H1 (cell line): ENCODE results near the gene ZNF283. TPM values are rescaled to one million over a fixed set of nuclear protein-coding genes. Genes with fewer than 3 reads are reported as not detected.
"Not testable (repeated sequence)": the region's sequence is repeated elsewhere in the genome, so short reads cannot be mapped to it uniquely, and the experiment has no call there.

Source experiments
- CTCF ChIA-PET: fragments of 300-600 bp; sonication (Branson Sonifier 250); formaldehyde crosslinking; loops from one replicate; lab custom pipeline; 2021; ENCODE audit not compliant: partially characterized antibody; lab: Charles Lee
- POLR2A ChIA-PET: fragments of 300-600 bp; sonication (Branson Sonifier 250); formaldehyde crosslinking; loops from one replicate; lab custom pipeline; 2021; ENCODE audit warnings: inconsistent platforms; ENCODE audit not compliant: partially characterized antibody; lab: Charles Lee
- DNase-seq, 2 experiments: peaks; one replicate each; pipeline versions ENCODE4 v3.0.0 to v3.0.0-alpha.2; 2010 to 2022; ENCODE audit warnings: low spot score in 2 of 2, low read depth in 1 of 2, mixed read lengths in 1 of 2
- FAIRE-seq: peaks from 2 replicates; lab custom pipeline; 2011; peaks lifted over from hg19 to GRCh38; lab: Jason Lieb, UNC
- H2AFZ ChIP-seq: 2 replicates; pipeline ENCODE4 v1.8.1; 2012; ENCODE audit warnings: low read length, inconsistent platforms
- H2AK5ac ChIP-seq: 2 replicates; pipeline ENCODE4 v1.6.1; 2013; ENCODE audit warnings: low read depth, low read length
- H2BK120ac ChIP-seq: replicated peaks from 2 replicates; pipeline ENCODE3; 2013; ENCODE audit warnings: low read depth, low read length, inconsistent platforms
- H2BK12ac ChIP-seq: 2 replicates; pipeline ENCODE4 v1.6.1; 2013; ENCODE audit warnings: low read depth, low read length
- H2BK15ac ChIP-seq: 2 replicates; pipeline ENCODE4 v1.6.1; 2013; ENCODE audit warnings: low read length
- H2BK20ac ChIP-seq: 2 replicates; pipeline ENCODE4 v1.6.1; 2013; ENCODE audit warnings: low read length
- H2BK5ac ChIP-seq: 2 replicates; pipeline ENCODE4 v1.6.1; 2013; ENCODE audit warnings: low read depth, low read length
- H3K14ac ChIP-seq: 2 replicates; pipeline ENCODE4 v1.6.1; 2013; ENCODE audit warnings: inconsistent platforms; ENCODE audit not compliant: insufficient read length
- H3K18ac ChIP-seq: 2 replicates; pipeline ENCODE4 v1.6.1; 2013; ENCODE audit warnings: low read length; ENCODE audit errors: extremely low read depth
- H3K23ac ChIP-seq: 2 replicates; pipeline ENCODE4 v1.6.1; 2013; ENCODE audit warnings: inconsistent platforms; ENCODE audit not compliant: insufficient read length
- H3K23me2 ChIP-seq: 2 replicates; pipeline ENCODE4 v1.6.1; 2013; ENCODE audit warnings: low read depth, low read length
- H3K27ac ChIP-seq: 2 replicates; pipeline ENCODE4 v1.6.1; 2011; ENCODE audit warnings: low read depth, low read length, inconsistent platforms
- H3K27me3 ChIP-seq, 4 experiments: replicated peaks in 1 of 4; 1 replicate in 1 of 4; 2 replicates in 3 of 4; pipeline versions ENCODE4 v1.6.1 to v1.8.1; 2011 to 2013; ENCODE audit warnings: low read length in 3 of 4, mild to moderate bottlenecking in 3 of 4, inconsistent platforms in 2 of 4, mixed read lengths in 2 of 4, moderate library complexity in 1 of 4; ENCODE audit not compliant: control insufficient read depth in 3 of 4, insufficient read depth in 3 of 4; ENCODE audit errors: extremely low read depth in 1 of 4
- H3K36me3 ChIP-seq, 4 experiments: 2 replicates each; pipeline versions ENCODE4 v1.6.1 to v1.8.1; 2011 to 2013; ENCODE audit warnings: mild to moderate bottlenecking in 4 of 4, low read length in 3 of 4, moderate library complexity in 2 of 4, control low read depth in 1 of 4, inconsistent platforms in 1 of 4; ENCODE audit not compliant: insufficient read depth in 4 of 4, control insufficient read depth in 2 of 4
- H3K4ac ChIP-seq: replicated peaks from 2 replicates; pipeline ENCODE3; 2013; ENCODE audit warnings: low read length, low read depth, mixed read lengths, inconsistent platforms; ENCODE audit not compliant: insufficient read length
- H3K4me1 ChIP-seq, 4 experiments: replicated peaks in 1 of 4; 1 replicate in 1 of 4; 2 replicates in 3 of 4; pipeline versions ENCODE4 v1.6.1 to v1.8.1; 2011 to 2013; ENCODE audit warnings: low read length in 3 of 4, inconsistent platforms in 2 of 4, mixed read lengths in 1 of 4; ENCODE audit not compliant: insufficient read depth in 4 of 4, control insufficient read depth in 3 of 4
- H3K4me2 ChIP-seq, 2 experiments: 2 replicates each; pipeline versions ENCODE4 v1.6.1 to v1.8.1; 2011 to 2013; ENCODE audit warnings: low read depth in 2 of 2, low read length in 2 of 2, control low read depth in 1 of 2, inconsistent platforms in 1 of 2, mild to moderate bottlenecking in 1 of 2; ENCODE audit not compliant: insufficient read depth in 1 of 2
- H3K4me3 ChIP-seq, 4 experiments: fragments of 200-600, 300-600 bp in 1 of 4; sonication (generic), shearing (Covaris generic), sonication (Bioruptor Twin) in 1 of 4; 2 replicates each; pipeline versions ENCODE4 v1.5.1 to v1.8.1; 2011 to 2016; ENCODE audit warnings: low read length in 4 of 4, low read depth in 3 of 4, control low read depth in 2 of 4, inconsistent platforms in 2 of 4, mild to moderate bottlenecking in 2 of 4, mixed read lengths in 1 of 4, moderate library complexity in 1 of 4; ENCODE audit not compliant: insufficient read depth in 2 of 4; ENCODE audit errors: extremely low read depth in 1 of 4
- H3K56ac ChIP-seq: replicated peaks from 2 replicates; pipeline ENCODE3; 2013; ENCODE audit warnings: low read depth, mild to moderate bottlenecking, mixed read lengths, low read length, inconsistent platforms; ENCODE audit not compliant: insufficient read length
- H3K79me1 ChIP-seq: 2 replicates; pipeline ENCODE4 v1.6.1; 2013; ENCODE audit warnings: low read depth, low read length, control low read depth
- H3K79me2 ChIP-seq, 2 experiments: 2 replicates each; pipeline versions ENCODE4 v1.6.1 to v1.8.1; 2012 to 2013; ENCODE audit warnings: low read length in 2 of 2, mild to moderate bottlenecking in 2 of 2, inconsistent platforms in 1 of 2; ENCODE audit not compliant: insufficient read depth in 2 of 2, control insufficient read depth in 1 of 2
- H3K9ac ChIP-seq, 4 experiments: replicated peaks in 1 of 4; 1 replicate in 1 of 4; 2 replicates in 3 of 4; pipeline versions ENCODE4 v1.6.1 to v1.8.1; 2011 to 2013; ENCODE audit warnings: low read depth in 3 of 4, low read length in 3 of 4, control low read depth in 2 of 4, mild to moderate bottlenecking in 2 of 4, moderate library complexity in 2 of 4, inconsistent platforms in 1 of 4; ENCODE audit errors: extremely low read depth in 1 of 4
- H3K9me3 ChIP-seq, 2 experiments: 2 replicates each; pipeline versions ENCODE4 v1.6.1 to v1.8.1; 2012 to 2013; ENCODE audit warnings: mild to moderate bottlenecking in 2 of 2, moderate library complexity in 2 of 2, control low read depth in 1 of 2, inconsistent platforms in 1 of 2, low read depth in 1 of 2, low read length in 1 of 2, mixed read lengths in 1 of 2; ENCODE audit not compliant: insufficient read depth in 2 of 2
- H4K20me1 ChIP-seq, 2 experiments: replicated peaks in 1 of 2; 2 replicates each; pipeline versions ENCODE3 to v1.8.1; 2011 to 2013; ENCODE audit warnings: inconsistent platforms in 2 of 2, low read length in 2 of 2, mild to moderate bottlenecking in 1 of 2; ENCODE audit not compliant: insufficient read depth in 2 of 2, control insufficient read depth in 1 of 2
- H4K5ac ChIP-seq: 2 replicates; pipeline ENCODE4 v1.6.1; 2013; ENCODE audit warnings: low read length, low read depth, mixed read lengths, inconsistent platforms; ENCODE audit not compliant: insufficient read length
- H4K8ac ChIP-seq: 2 replicates; pipeline ENCODE4 v1.8.0; 2013; ENCODE audit warnings: mild to moderate bottlenecking, moderate library complexity, low read length, inconsistent platforms; ENCODE audit not compliant: insufficient read depth; ENCODE audit errors: extremely low read depth
- H4K91ac ChIP-seq: replicated peaks from 2 replicates; pipeline ENCODE3; 2013; ENCODE audit warnings: low read length, mixed read lengths, inconsistent platforms; ENCODE audit not compliant: insufficient read length
- WGBS, 2 experiments: shearing (Covaris generic) in 1 of 2; methylation state at CpG; one replicate each; pipeline versions ENCODE4 v1.1.6 to v1.1.7; 2013 to 2015; ENCODE audit warnings: low lambda C conversion rate in 2 of 2, mixed read lengths in 2 of 2, inconsistent platforms in 1 of 2, low coverage in 1 of 2, missing lambda C conversion rate in 1 of 2; ENCODE audit not compliant: insufficient replicate concordance in 2 of 2, insufficient coverage in 1 of 2, insufficient read length in 1 of 2; ENCODE audit errors: extremely low coverage in 1 of 2, missing lambda C conversion rate in 1 of 2; 5-methylcytosine and 5-hydroxymethylcytosine counted together
- polyA plus RNA-seq, 7 experiments: library from polyadenylated mRNA; depleted of rRNA in 3 of 7; stranded (reverse) in 5 of 7; unstranded in 2 of 7; fragments of >200 nt in 5 of 7; fragments of 200-250 nt in 2 of 7; gene quantifications; 1 replicate in 5 of 7; 2 replicates in 1 of 7; 4 replicates in 1 of 7; pipeline versions ENCODE4 v1.2.1 to v1.2.3, GENCODE V29; 2011 to 2013; ENCODE audit warnings: missing spikeins in 2 of 7, mixed read lengths in 2 of 7
- total RNA-seq: library from RNA; stranded (reverse); fragmentation: NEBNext Ultra II Directional; extraction: Animal tissue kit (Norgen Biotek cat#: 25700); gene quantifications from 2 replicates; pipeline ENCODE4 v1.2.1, GENCODE V29; 2021

The ZNF283 gene
- total and polyA plus RNA-seq, 2 of the 8 experiments (the other 6 are each of a cell fraction or from before 2014, with no cell fraction given), result 1.1 to 4.3 TPM

DNA sequence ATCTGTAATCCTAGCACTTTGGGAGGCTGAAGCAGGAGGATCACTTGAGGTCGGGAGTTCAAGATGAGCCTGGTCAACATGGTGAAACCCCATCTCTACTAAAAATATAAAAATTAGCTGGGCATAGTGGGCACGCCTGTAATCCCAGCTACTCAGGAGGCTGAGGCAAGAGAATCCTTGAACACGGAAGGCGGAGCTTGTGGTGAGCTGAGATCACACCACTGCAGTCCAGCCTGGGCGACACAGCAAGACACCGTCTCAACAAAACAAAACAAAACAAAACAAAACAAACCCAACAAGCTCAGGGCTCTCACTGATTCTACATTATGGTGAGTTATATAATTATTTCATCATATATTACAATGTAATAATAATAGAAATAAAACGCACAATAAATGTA is 20.7 kb upstream of the ZNF283 start:
- DNase-seq, H2BK5ac ChIP-seq, H3K27me3 ChIP-seq, H3K9me3 ChIP-seq, H3K4me3 ChIP-seq, H3K56ac ChIP-seq, H4K5ac ChIP-seq, H2BK12ac ChIP-seq, H3K9ac ChIP-seq, FAIRE-seq, H3K14ac ChIP-seq, H3K18ac ChIP-seq, H3K36me3 ChIP-seq, H2AK5ac ChIP-seq, H3K4ac ChIP-seq, H3K23ac ChIP-seq, H3K79me1 ChIP-seq, H3K27ac ChIP-seq, H3K4me1 ChIP-seq, H4K8ac ChIP-seq, H2BK20ac ChIP-seq, H3K23me2 ChIP-seq, H3K79me2 ChIP-seq, H2AFZ ChIP-seq, H3K4me2 ChIP-seq, H4K91ac ChIP-seq, H2BK120ac ChIP-seq, H2BK15ac ChIP-seq, H4K20me1 ChIP-seq: not testable (repeated sequence)
- 86% methylated on average over 7 of the region's 7 CpGs; no CpG with 5 or more reads in 1 of the 2 experiments for WGBS, 2 experiments
- ChIA-PET CTCF (interaction anchor here (0.5 to 1.5 kb wide), 6 partner anchors 22 to 717 kb away, joined by 3 to 7 read pairs (median 3); no protein-coding TSS in a partner anchor), POLR2A (interaction anchor here (0.5 kb wide), 1 partner anchor 21 kb away, joined by 4 read pairs; no protein-coding TSS in a partner anchor)
